ENCODE data around the gene HOXB4.
"Not testable (repeated sequence)": the region's sequence is repeated elsewhere in the genome, so short reads cannot be mapped to it uniquely, and the experiment has no call there.

Gene HOXB4

DNA sequence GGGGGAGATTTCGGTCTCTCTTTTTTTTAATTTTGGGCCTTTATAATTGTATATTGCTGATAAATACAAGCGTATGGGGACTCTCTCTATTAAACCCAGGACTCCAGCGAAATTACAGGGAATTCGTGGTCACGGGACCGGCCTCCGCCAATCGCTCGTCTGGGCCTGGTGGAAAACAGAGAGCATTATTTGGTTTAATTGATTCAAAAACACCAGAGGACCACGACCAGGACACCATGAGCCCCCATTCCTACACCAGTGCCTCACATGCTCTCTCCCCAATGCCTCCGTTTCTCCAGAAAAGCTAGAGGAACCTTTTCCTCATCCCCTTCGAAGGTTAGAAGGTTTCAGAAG, 33.2 kb downstream of the HOXB4 start, which contains the start of gene HOXB2:
HOXB2 (minus strand) TSS at position 88 of the 354 bp plus-strand sequence. CDS start 198 bp downstream, outside the sequence.
- DNase-seq = peak; percentile 20

DNA sequence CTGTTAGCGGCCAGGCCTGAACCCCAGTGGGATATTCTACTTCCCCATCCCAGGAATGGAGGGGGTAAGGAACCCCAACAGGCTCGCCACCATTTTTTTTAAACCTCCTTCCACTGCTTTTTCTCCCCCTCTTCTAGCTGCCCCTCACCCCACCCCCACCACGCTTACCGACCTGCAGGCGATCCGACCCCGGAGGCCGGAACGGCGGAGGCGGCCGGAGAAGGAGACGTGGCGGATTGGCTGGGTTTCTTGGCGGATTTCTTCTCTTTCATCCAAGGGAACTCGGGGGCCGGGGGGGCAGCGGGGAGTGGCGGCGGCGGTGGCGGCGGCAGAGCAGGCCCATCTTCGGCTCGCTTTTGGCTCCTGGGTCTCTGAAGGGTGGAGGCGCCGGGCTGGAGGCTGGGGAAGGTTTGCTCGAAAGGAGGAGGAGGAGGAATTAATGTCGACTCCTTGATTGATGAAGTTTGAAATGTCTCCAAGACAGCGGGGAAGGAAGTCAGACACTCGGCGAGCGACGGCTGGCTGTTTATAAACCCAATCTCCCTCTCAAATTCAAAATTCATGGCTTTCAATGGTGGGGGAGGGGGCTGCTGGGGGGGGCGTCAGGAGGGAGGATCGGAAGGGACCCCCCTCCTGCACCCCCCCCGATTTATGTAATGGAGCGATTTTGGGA, 33.7 kb downstream of the HOXB4 start:
- peak; percentile 58 for DNase-seq

DNA sequence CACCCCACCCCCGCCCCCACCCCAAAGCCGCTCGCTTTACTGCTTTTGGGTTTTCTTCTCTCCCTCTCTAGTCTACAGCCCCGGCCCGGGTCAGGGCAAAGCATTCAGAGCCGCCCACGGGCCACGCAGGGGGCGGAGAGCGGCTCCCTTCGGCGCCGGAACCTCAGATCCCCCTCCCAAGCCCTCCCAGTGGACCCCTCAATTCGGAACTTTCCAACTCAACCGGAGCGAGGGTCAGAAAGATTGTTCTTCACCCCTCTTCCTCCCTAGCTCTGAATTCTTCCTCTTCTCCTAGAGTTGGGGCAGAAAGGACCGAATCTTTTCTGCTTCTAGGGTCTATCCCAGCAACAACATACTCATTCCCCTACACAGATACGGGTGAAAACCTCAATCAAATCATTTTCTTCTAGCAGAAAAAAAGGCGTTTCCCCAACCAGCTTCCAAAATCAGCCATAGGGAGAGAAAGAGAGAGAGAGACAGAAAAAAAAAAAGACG, 34.2 kb downstream of the HOXB4 start:
- DNase-seq = no peak

DNA sequence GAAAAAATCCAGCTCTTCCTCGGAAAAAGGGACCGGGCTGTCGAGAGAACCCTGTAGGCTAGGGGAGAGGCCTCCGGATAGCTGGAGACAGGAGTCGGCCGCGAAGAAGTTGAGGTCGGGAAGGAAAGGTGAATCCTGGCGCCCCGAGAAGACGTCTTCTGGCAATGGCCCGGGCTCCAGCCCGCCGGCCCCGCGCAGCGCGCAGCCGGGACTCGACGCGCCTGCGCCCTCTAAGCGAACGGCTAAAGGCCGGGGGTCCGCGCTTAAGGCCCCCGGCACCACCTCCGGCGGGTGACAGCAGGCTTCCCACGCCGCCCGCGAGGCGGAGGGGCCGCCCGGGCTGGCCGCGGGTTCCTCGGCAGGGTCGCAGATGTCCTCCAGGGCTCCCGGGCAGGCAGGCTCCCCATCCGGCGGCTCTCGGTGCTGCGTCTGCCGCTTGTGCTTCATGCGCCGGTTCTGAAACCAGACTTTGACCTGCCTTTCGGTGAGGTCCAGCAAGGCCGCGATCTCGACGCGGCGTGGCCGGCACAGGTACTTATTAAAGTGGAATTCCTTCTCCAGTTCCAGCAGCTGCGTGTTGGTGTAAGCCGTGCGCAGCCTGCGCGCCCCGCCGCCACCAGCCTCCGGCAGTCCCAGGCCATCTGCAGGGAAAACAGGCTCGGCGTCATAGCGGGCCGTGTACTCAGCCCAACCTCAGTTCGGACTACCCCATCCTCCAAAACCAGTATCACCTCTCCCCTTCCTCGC, 34.9 kb downstream of the HOXB4 start:
- peak; percentile 77 for DNase-seq

DNA sequence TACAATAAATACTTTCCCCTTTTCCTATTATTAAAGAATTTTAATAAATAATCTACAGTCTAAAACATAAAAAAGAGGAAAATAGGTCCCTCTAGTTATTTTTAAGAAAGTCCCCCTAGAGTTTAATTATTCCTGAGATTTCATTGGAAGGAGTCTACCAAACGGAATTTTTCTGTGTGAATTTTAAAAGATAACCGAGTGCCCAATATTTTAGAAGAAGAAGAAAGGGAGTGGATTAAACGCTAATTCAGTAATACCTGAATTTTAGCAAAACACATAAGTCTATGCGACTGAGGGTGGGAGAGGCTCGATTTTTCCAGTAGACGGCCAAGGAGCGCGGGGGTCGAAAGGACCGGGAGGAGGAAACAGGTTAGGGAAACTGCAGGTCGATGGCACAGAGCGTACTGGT, 35.4 kb downstream of the HOXB4 start:
- DNase-seq = no peak

DNA sequence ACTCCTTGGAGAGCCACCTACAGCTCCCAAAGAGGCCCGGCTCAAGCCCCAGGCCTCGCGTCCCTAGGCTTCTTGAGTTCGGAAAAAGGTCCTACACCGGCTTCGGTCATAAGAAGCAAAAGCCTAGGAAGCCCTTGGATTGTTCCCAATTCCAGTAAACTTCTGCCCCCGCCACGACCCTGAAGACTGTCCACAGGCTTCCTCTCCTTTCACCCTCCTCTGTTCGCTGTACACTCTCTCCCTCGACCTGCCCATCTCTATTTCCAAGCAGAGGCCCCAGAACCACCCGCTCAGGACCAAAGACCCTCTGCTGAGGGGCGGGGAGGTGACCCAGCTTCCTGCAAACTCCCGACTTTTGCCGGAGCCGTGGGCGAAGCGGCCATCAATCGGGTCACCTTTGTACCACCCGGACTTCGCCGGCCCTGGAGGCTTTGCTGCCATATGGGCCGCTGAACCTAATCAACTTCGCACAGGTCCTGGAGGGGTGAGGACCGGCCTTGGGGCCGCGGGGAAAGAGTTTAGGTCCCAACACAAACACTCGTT, 36.0 kb downstream of the HOXB4 start:
- DNase-seq = peak; percentile 51

DNA sequence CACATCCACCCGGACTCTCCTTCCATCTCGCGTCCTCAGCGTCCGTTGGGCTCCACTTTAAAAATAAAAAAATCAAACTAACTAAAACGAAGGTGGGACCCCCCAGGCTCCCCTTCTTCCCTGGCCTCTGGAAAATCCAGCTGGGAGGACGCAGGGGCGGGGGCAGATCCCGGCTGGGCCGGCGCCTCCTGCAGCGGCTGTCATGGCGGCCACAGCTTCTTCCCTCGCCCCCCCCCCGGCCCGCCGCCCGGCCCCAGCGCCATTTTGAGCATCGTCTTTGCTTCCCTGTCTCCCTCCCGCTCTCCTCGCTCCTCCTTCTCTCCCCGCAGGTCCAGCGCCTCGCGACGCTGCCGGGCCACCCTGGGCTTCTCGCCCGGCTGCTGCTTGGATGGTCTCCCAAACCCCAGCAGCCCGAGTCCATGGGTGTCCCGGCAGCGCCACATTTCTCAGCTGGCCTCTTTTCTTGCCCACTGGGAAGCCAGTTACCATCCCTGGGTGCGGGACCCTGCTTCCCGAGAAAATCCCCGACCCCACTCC, 36.5 kb downstream of the HOXB4 start:
- no peak for DNase-seq

DNA sequence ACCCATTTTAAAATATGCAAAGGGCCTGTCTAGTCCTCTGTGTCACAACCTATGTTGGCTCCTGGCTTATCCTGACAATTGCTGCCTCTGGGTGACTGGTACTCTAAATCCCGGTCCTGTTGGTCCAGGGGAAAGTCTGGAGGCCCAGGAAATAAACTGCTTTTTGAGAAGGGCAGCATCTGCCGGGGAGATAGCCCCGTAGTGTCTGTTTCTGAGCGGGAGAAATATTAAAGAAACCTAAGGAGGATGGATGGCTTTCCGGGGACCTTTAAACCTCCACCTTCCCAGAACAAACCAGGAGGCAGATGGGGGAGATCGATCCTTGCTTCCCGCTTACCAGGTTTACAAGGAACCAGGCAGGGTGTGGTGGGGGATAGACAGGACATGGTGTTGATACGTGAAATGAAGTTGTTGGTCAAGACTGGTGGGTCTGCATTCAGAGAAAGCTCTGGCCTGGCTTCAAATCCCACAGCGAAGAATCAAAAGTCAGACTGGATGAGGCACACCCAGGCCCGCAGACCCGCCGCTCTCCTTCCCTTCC, 37.0 kb downstream of the HOXB4 start:
- DNase-seq = peak; percentile 45

DNA sequence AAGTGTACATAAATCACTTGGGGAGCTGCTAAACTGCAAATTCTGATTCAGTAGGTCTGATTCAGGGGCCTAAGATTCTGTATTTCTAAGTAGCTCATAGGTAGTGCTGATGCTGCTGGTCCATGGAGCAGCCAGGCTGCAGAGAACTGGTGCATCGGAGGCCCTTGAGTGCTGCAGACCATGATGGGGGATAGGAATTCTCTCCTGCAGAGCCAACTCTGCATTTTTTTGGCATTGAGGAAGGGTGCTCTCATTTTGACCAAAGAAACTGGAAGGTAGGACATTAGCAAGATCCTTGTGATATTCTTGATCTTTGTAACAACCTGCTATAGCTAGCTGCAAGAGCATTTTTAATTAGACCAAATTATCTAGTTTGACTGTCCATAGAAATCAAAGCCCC, 37.9 kb downstream of the HOXB4 start:
- no peak for DNase-seq

DNA sequence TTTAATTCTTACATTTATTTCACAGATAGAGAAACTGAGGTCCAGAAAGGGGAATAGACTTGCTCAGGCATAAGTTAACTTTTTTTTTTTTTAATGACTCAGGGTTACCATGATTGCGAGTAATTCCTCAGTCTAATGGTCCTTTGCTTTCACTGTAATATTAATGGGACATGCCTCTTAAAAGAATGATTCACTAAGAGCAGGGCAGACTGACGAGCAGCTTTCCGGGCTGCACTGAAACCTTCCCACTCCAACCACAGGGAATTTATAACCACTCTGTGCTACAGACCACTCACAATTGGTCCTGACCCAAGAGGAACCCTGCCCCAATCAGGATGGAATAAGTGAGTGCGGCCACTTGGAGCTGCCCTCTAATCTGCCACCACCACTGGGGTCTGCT, 39.0 kb downstream of the HOXB4 start:
- DNase-seq = no peak

DNA sequence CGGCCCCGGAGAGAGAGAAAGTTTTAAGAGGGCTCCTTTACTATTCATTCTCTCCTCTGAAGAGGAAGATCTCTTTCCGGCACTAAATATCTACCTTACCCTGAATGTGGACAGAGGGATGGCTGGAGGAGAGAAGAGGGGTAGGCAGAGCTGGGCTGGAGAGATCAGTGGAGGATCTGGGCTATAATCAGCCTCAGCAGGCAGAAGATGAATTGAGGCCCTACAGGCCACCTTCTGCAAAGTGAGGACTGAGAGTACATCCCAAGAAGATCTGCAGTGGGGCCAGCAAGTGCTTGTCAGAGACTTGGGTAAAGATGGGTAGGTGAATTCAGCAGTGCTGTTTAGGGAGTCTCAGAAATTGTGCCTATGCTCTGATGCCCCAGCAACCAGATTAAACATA, 40.8 kb downstream of the HOXB4 start:
- DNase-seq = no peak

DNA sequence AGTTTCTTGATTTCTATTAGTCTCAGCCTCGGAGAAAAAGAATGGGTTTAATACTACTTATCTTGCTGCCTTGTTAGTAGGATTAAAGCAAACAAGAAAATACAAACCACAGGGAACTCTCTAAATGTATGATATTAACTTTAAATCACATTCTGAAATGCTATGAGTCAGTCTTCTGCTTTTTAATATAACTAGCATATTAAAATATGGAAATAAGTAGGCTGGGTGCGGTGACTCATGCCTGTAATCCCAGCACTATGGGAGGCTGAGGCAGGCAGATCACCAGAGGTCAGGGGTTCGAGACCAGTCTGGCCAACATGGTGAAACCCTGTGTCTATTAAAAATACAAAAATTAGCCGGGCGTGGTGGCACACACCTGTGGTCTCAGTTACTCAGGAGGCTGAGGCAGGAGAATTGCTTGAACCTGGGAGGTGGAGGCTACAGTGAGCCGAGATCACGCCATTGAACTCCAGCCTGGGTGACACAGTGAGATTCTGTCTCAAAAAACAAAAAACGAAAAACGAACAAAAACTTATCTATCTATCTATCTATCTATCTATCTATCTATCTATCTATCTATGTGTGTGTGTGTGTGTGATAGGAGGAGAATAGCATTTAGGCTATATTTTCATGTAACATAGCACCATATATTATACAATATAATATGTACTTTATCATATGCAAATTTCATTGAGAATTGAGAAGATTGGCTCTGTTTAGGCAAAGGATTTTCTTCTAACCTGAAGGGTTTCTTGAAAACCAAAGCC, 42.2 kb downstream of the HOXB4 start:
- not testable (repeated sequence) for DNase-seq

DNA sequence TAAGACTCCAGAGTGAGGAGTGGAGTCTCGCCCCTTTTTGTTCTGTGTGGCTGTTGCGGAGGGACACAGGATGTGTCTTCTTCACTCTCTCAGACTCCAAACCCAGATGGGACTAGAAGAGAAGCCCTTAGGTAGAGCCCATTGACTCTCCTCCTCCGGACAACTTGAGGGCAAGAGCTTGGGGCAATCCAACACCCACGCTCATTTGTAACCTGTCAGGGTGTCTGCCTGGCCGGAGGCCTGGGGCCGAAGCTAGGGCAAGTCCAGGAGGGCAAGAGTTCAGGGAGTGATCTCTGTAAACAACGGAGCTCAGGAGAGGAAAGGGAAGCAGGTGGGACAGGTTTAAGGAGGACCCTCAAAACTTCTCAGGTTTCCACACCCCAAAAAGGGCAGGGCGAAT, 45.9 kb downstream of the HOXB4 start:
- no peak for DNase-seq

DNA sequence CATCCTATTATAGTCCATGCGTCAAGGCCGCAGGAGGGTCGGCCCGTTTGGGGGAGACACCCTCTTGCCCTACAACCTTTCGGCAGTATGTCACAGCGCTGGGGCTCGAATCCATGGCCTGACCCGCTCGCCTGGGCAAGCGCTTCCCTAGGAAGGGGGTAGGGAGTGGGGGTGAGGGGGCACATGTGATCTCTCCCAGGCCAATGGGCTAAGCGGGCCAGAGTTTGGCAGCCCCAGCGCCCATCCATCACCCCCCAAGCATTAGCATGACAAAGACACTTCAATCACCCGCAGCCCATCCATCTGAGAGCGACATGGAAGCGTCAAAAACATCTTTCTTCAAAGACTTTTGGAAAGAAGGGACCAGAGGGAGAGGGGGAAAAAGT, 47.3 kb downstream of the HOXB4 start, which contains the start of gene HOXB1:
HOXB1 (minus strand) TSS at position 125 of the 386 bp plus-strand sequence; CDS start at position 18, 107 bp downstream.
- DNase-seq = no peak

DNA sequence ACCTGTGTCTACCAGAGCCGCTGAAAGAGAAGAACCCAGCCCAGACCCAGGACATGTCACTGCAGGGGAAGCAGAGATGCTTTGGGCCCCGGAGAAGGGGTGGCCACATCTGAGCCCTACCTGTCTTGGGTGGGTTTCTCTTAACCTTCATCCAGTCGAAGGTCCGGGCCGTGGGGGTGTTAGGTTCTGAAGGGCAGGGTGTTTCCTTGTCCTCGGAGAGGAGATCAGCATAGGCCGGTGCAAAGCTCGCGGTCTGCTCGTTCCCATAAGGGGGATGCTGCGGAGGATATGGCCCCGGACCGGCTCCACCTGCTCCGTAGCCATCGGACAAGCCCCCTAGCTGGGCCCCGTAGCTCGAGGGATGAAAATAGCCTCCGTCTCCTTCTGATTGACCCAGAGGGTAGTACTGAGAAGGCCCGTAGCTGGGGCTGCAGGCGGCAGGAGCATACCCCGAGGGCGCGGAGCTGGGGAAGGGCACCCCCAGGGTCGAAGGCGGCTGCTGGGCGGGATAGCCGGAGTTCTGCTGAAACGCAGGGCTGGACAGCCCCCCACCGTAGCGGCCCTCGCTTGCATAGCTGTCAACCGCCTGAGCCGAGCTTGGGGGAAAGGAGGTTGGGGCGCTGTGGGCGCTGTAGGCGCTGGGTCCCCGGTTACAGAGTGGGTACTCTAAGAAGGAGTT, 47.8 kb downstream of the HOXB4 start:
- DNase-seq = no peak

DNA sequence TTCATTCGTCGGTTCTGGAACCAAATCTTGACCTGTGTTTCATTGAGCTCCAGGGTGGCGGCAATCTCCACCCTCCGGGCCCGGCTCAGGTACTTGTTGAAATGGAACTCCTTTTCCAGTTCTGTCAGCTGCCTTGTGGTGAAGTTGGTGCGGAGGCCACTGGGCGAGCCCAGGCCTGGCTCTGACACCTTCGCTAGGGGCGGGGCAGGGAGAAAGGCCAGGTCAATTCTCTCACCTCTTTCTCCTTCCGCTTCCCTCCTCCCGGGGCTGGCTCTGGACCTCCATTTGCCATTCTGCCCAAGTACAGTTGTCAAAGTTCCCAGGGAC, 48.5 kb downstream of the HOXB4 start:
- DNase-seq = no peak

DNA sequence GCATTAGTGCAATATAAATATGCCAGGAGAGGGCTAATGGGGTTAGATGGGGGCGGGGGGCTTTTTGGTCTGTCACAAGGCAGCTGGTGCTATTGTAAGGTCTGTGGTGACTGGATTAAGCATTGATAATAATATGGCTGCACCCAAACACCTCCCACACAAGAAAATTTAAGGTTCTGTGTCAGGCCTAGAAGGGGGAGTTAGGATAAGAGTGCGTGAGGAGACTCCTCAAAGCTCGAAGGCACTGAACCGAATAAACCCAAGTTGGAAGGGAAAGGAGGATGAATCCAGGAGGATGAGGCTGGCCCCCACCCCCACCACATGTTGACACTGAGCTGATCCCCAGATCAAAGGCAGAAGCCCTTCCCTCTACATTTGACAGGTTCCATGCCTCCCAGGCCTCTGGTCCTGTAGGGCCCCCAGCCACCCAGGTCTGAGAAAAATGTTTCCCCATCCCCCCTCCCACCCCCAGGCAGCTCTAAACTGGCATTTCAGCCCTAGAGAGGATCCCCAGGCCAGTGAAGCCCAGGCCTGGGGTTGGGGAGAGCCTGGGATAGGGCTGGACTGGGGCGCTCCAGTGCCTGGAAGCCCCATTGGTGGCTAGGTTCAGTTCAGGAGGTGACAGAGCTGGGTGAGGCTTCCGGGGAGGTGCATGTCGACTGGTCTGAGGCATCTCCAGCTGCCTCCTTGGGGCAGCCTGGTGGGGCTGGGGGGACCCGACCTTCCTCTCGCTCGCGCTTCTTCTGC, 49.0 kb downstream of the HOXB4 start:
- DNase-seq = no peak

DNA sequence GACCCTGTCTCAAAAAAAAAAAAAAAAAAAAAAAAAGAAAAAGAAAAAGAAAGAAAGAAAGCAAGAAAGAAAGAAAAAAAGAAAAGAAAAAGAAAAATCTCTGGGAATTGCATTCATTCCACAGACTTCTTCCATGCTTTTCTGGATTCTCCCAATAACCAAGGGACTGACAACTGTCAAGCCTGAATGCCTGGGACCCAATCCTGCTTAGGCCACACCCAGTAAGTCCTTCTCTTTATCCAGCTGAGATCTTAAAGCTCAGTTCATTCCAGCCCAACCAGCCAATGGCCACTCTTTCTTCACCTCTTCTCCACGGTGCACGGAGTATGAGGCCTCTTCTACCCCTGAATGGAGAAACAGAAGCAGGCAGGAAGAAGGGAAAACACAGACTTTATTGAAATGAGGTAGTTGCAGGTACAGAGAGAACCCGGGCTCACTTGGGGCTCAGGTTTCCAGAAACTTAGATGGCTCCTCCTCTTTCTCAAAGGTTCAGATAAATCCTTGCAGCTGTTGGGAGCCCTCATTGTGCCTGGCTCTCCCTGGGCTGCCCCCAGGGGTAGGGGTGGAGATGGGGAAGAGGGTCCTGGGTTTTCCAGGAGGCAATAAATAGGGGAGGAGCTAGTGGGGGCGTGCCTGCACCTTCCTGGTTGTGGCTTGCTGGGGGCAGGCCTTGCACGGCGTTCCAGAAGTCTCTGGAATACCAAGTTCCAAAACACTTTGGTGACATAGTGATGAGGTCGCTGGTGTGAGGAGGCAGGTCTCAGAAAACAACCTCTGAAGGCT, 49.8 kb downstream of the HOXB4 start:
- no peak for DNase-seq

DNA sequence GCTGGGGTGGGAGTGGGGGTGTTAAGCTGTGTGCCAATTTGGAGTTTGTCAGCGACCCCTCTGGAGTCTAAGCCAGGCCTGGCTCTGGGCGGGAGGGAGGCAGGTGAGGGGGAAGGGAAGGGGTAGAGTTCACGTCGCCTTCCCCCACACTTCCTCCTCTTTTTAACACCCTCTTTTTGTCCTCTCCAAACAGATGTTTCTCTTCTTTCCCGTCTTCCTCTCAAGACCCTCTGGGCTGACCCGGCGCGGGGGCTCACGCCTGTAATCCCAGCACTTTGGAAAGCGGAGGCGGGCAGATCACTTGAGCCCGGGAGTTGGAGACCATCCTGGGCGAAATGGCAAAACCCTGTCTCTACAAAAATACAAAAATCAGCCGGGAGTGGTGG, 50.6 kb downstream of the HOXB4 start:
- DNase-seq = no peak
